Hepatocyte (in vitro differentiated cells): ENCODE measurements around the gene TFF1. TPM values are rescaled to one million over a fixed set of nuclear protein-coding genes. Genes with fewer than 3 reads are reported as not detected.
A peak's percentile ranks its signal among the peaks of the same experiment; 100 is the strongest.

Source experiments
- DNase-seq: peaks from one replicate; pipeline ENCODE4 v3.0.0-alpha.2; 2016; ENCODE audit warnings: low spot score
- H2AFZ ChIP-seq: fragments of 200-600 bp; sonication (generic); 2 replicates; pipeline ENCODE4 v1.6.0; 2016; ENCODE audit warnings: antibody characterized with exemption, mild to moderate bottlenecking
- H3K27ac ChIP-seq: fragments of 200-600 bp; sonication (generic); 2 replicates; pipeline ENCODE4 v1.5.1; 2016; ENCODE audit warnings: mild to moderate bottlenecking
- H3K27me3 ChIP-seq: fragments of 200-600 bp; sonication (generic); 2 replicates; pipeline ENCODE4 v1.6.1; 2016
- H3K36me3 ChIP-seq: fragments of 200-600 bp; sonication (generic); replicated peaks from 2 replicates; pipeline ENCODE4 v1.5.1; 2016; ENCODE audit warnings: low read depth; ENCODE audit not compliant: insufficient read depth
- H3K4me1 ChIP-seq: fragments of 200-600 bp; sonication (generic); 2 replicates; pipeline ENCODE4 v1.5.1; 2016; ENCODE audit warnings: mild to moderate bottlenecking, moderate library complexity; ENCODE audit not compliant: insufficient read depth
- H3K4me2 ChIP-seq: fragments of 200-600 bp; sonication (generic); 2 replicates; pipeline ENCODE4 v1.6.0; 2016
- H3K4me3 ChIP-seq: fragments of 200-600 bp; sonication (generic); 2 replicates; pipeline ENCODE4 v1.5.1; 2016; ENCODE audit warnings: mild to moderate bottlenecking
- H3K79me2 ChIP-seq: fragments of 200-600 bp; sonication (generic); 2 replicates; pipeline ENCODE4 v1.6.0; 2017; ENCODE audit warnings: mild to moderate bottlenecking
- H3K9me2 ChIP-seq: fragments of 200-600 bp; sonication (generic); replicated peaks from 2 replicates; pipeline ENCODE4 v1.6.0; 2017; ENCODE audit warnings: mild to moderate bottlenecking; ENCODE audit not compliant: insufficient read depth
- H3K9me3 ChIP-seq: fragments of 200-600 bp; sonication (generic); 2 replicates; pipeline ENCODE4 v1.5.1; 2016; ENCODE audit warnings: low read depth, mild to moderate bottlenecking
- H4K20me1 ChIP-seq: fragments of 200-600 bp; sonication (generic); 2 replicates; pipeline ENCODE4 v1.6.0; 2016; ENCODE audit warnings: mild to moderate bottlenecking; ENCODE audit not compliant: insufficient read depth, poor library complexity, severe bottlenecking
- EZH2 ChIP-seq: fragments of 200-600 bp; sonication (generic); IDR thresholded peaks from 2 replicates; pipeline ENCODE4 v1.6.1; 2016; ENCODE audit warnings: antibody characterized with exemption, mild to moderate bottlenecking, borderline replicate concordance
- EZH2phosphoT487 ChIP-seq: fragments of 200-600 bp; sonication (generic); IDR thresholded peaks from one replicate; pipeline ENCODE4 v1.6.1; 2018; ENCODE audit warnings: antibody characterized with exemption, mild to moderate bottlenecking, low read depth, moderate library complexity; ENCODE audit not compliant: unreplicated experiment, severe bottlenecking
- WGBS: methylation state at CpG from one replicate; pipeline ENCODE4 v1.1.6; 2016; ENCODE audit warnings: low lambda C conversion rate; ENCODE audit errors: missing lambda C conversion rate; 5-methylcytosine and 5-hydroxymethylcytosine counted together
- polyA plus RNA-seq: library from polyadenylated mRNA; unstranded; fragments of >200 nt; fragmentation: Nextera tagmentation; extraction: Ambion mirVana; gene quantifications from 2 replicates; pipeline ENCODE4 v1.2.1, GENCODE V29; 2016
- total RNA-seq: library from RNA; depleted of rRNA; stranded (reverse); fragments of >200 nt; gene quantifications from 2 replicates; pipeline ENCODE4 v1.2.3, GENCODE V29; 2014
- TF ChIP-seq, protein P1 (sequence below): fragments of 200-600 bp; sonication (generic); IDR thresholded peaks from 2 replicates; pipeline ENCODE4 v1.5.1; 2016; ENCODE audit warnings: antibody characterized with exemption, mild to moderate bottlenecking; ENCODE audit not compliant: poor library complexity

TFF1 gene
- total and polyA plus RNA-seq, 2 experiments from 2014 or later: 57.4 to 140 TPM

DNA sequence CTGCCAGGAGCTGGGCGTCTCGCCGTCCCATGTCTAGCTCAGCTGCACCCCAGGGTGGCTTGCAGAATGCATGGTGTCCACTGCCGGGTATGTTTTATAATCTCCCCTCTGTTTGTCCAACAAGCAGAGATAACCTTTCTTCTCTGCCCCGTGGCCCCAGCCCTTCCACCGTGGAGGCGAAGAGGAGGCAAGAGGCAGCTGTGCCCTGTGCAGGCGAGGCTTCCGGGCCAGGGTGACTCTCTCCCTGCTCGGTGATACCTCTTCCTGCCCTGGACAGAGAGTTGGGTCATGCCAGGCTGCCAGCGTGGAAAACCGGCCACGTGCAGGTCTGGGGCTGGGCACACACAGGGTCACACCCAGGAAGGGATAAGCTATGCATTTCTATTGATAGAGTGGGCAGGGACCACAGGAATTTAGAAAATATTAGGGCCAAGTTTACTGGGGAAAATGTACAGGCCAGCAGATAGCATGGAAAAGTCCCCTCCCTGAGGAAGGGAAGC lies 15.4 kb downstream of the TFF1 start, which contains the start of gene TFF2:
TFF2 (minus strand) TSS at position 68 of the 500 bp plus-strand sequence; CDS start at position 31, 37 bp downstream.
- H3K4me3 ChIP-seq: no peak within 1 kb of the TSS
- no peaks in the 10 kb centered on the region for H3K9me3 ChIP-seq
- H3K27ac ChIP-seq: peak within 1 kb of the TSS; percentile 18
- H2AFZ ChIP-seq: no peak within 1 kb of the TSS
- H3K4me1 ChIP-seq: no peaks in the 10 kb centered on the region
- no peaks in the 10 kb centered on the region for H3K36me3 ChIP-seq
- no peak within 1 kb of the TSS for H3K4me2 ChIP-seq
- DNase-seq: no peak
- no peaks in the 10 kb centered on the region for H3K27me3 ChIP-seq
- H3K79me2 ChIP-seq: no peaks in the 10 kb centered on the region
- WGBS: 62% methylated on average over 13 of the region's 13 CpGs
- no peaks in the 10 kb centered on the region for H4K20me1 ChIP-seq
- no peak for TF ChIP-seq EZH2
- TF ChIP-seq, protein P1, sequence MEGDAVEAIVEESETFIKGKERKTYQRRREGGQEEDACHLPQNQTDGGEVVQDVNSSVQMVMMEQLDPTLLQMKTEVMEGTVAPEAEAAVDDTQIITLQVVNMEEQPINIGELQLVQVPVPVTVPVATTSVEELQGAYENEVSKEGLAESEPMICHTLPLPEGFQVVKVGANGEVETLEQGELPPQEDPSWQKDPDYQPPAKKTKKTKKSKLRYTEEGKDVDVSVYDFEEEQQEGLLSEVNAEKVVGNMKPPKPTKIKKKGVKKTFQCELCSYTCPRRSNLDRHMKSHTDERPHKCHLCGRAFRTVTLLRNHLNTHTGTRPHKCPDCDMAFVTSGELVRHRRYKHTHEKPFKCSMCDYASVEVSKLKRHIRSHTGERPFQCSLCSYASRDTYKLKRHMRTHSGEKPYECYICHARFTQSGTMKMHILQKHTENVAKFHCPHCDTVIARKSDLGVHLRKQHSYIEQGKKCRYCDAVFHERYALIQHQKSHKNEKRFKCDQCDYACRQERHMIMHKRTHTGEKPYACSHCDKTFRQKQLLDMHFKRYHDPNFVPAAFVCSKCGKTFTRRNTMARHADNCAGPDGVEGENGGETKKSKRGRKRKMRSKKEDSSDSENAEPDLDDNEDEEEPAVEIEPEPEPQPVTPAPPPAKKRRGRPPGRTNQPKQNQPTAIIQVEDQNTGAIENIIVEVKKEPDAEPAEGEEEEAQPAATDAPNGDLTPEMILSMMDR: no peak
- TF ChIP-seq EZH2phosphoT487: no peak
- H3K9me2 ChIP-seq: no peaks in the 10 kb centered on the region

DNA sequence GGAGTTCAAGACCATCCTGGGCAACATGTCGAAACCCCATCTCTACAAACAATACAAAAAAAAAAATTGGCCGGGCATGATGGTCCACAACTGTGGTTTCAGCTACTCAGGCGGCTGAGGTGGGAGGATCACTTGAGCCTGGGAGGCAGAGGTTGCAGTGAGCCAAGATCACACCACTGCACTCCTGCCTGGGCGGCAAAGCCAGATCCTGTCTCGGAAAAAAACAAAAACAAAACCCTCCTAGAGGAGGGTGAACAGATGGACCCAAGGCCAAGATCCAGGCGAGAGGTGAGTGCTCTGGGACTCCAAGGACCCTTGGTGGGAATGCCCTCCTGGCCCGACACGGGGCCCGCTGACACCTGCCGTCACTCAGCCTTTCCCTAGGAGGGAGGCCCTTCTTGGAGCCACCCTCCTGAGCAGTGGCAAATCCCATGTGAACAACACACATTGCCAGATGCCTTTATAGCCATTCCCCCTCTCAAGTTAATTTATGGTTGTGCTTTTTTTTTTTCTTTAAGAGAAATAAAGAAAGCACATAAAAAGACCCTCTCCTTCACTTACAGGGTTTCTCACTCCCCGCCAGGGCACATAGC lies 15.9 kb downstream of the TFF1 start:
- WGBS: 76% methylated on average over 11 of the region's 11 CpGs
- Histone ChIP-seq H3K4me3 (no peak overlapping the region), H3K27ac (peak overlapping the region; percentile 18), H3K36me3 (no peaks in the 10 kb centered on the region), H3K79me2 (no peaks in the 10 kb centered on the region), H3K4me1 (no peaks in the 10 kb centered on the region), H3K27me3 (no peaks in the 10 kb centered on the region), H4K20me1 (no peaks in the 10 kb centered on the region), H3K4me2 (no peak overlapping the region), H3K9me3 (no peaks in the 10 kb centered on the region), H3K9me2 (no peaks in the 10 kb centered on the region), H2AFZ (no peak overlapping the region)
- no peak for DNase-seq
- TF ChIP-seq EZH2: no peak
- TF ChIP-seq, protein P1: no peak
- no peak for TF ChIP-seq EZH2phosphoT487

DNA sequence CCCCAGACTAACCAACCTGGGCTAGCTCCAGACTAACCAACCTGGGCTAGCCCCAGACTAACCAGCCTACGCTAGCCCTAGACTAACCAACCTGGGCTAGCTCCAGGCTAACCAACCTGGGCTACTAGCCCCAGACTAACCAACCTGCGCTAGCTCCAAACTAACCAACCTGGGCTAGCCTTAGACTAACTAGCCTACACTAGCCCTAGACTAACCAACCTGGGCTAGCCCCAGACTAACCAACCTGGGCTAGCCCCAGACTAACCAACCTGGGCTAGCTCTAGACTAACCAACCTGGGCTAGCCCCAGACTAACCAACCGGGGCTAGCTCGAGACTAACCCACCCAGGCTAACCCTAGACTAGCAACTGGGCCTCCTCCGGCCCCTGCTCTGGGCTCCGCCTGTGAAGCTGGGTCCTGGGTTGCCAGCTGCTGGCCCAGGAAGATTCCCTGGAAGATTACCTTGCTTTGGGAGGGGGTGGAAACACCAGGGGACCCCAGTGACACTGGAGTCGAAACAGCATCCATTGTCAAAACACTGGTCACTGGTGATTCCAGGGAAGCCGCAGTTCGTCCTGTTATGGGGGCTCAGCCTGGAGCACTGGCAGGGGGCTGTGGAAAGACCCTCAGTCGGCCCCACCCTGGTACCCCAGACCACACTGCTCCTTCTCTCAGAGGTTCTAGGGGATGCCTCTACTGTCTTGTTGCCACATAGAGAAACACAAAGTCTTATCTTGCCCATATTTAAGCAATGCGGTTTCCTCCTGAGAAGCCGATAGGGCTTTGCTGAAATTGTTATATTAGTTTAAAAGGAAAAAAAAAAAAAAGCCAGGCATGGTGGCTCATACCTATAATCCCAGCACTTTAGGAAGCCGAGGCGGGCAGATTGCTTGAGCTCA lies 16.7 kb downstream of the TFF1 start:
- Histone ChIP-seq H3K79me2 (no peaks in the 10 kb centered on the region), H3K9me2 (no peaks in the 10 kb centered on the region), H3K27me3 (no peaks in the 10 kb centered on the region), H2AFZ (no peak overlapping the region), H3K4me3 (no peak overlapping the region), H3K4me1 (no peaks in the 10 kb centered on the region), H3K27ac (no peak overlapping the region), H3K9me3 (no peaks in the 10 kb centered on the region), H3K36me3 (no peaks in the 10 kb centered on the region), H3K4me2 (no peak overlapping the region), H4K20me1 (no peaks in the 10 kb centered on the region)
- DNase-seq: no peak
- 82% methylated on average over 14 of the region's 14 CpGs for WGBS
- TF ChIP-seq EZH2 (no peak), EZH2phosphoT487 (no peak)
- TF ChIP-seq, protein P1: no peak
